HG03565 (cell line): Measurements from ENCODE around the gene BLOC1S2.
"Not testable (repeated sequence)": the region's sequence is repeated elsewhere in the genome, so short reads cannot be mapped to it uniquely, and the experiment has no call there.

Experiments
- ATAC-seq: cut with Tn5 transposase; IDR thresholded peaks from one replicate; pipeline ENCODE4 v1.9.1; 2021; ENCODE audit warnings: mild to moderate bottlenecking, moderate library complexity; ENCODE audit not compliant: unreplicated experiment

Gene BLOC1S2

GRCh38 chr10:100286051-100287033, at the start of gene BLOC1S2:
Gene BLOC1S2, minus strand, starts transcription at chr10:100286680. Its CDS starts 21 bp downstream, at chr10:100286659.
- peak; percentile 85 for ATAC-seq

- no peak for ATAC-seq
These were observed 48.3 kb upstream of the BLOC1S2 start for GRCh38 chr10:100334762-100335161.

DNA sequence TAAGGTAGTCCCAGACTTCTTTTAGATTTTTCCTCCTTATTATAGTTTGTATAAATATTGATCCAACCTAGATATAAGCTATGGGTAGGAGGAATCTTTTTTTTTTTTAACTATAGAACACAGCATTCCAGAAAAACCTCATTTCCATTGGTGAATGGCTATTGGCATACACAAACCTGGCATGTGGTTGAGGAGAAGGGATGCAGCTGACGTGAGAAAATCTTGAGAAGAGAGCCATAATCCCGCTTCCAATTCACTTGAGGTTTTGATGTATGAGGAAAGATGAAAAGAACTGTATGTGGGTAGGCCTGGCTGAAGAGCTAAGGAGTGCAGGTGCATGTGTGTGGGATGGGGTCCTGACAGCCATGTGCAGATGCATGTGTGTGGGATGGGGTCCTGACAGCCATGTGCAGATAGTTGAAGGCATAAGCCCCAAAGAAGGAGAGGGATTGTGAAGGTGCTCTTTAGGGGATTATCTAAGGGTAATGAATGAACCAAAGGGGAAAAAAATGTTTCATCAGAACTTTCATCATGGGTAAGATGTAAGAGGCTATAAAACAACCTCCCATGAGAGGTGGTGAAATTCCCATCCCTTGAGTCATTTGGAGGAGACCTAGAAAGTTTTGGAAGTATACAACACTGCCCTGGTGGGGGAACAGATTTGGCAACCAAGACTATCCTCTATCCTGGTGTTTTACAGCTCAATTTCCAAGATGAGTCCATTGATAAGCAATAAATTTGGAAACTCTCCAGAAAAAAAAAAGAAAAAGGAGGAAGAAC, 47.4 kb upstream of the BLOC1S2 start:
- no peak for ATAC-seq

- no peak for ATAC-seq
These were observed 46.6 kb upstream of the BLOC1S2 start for GRCh38 chr10:100333106-100333505.

GRCh38 chr10:100330079-100330478, 43.6 kb upstream of the BLOC1S2 start, which contains the start of gene PKD2L1:
Gene PKD2L1, minus strand, starts transcription at chr10:100330228. Its CDS starts 125 bp downstream, at chr10:100330103.
- ATAC-seq: no peak

GRCh38 chr10:100328198-100328597, 41.7 kb upstream of the BLOC1S2 start:
- no peak for ATAC-seq

GRCh38 chr10:100327718-100328009, 41.2 kb upstream of the BLOC1S2 start:
- ATAC-seq: no peak

- ATAC-seq: peak; percentile 95
These were observed 40.7 kb upstream of the BLOC1S2 start for GRCh38 chr10:100327007-100327717.

- ATAC-seq: no peak
These were observed 38.7 kb upstream of the BLOC1S2 start for GRCh38 chr10:100325158-100325557.

DNA sequence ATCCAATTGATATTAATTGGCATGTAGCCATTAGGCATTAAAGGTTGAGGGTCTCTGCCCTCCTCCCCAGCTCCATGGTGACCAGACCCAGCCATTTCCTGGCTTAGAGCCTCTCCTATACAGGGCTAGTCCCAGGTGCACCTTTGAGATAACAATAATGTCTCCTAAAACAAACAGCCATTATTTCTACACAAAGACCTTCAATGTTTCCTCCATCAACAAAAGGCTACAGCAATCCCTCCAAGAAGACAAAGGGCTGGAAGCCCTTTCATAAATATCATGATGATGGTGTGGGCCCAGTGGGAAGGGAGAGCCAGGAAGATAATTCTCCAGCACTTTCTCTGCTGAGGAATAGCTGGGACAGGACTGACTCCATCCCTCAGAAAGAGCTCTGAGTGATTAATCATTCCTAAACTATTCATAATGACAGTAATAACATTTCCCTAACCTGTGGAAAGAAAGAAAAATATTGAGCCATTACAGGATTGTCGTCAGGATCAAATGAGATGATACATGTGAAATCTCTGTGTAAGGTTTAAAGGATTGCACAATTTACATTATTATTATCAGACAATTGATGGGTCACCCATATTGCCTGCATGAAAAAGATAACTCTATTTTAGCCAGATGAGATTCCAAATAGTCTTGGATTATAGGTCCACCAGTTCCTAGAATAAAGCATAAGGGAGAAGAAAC, 33.4 kb upstream of the BLOC1S2 start:
- no peak for ATAC-seq

- no peak for ATAC-seq
These were observed 31.7 kb upstream of the BLOC1S2 start for GRCh38 chr10:100318207-100318606.

GRCh38 chr10:100315615-100316014, 29.1 kb upstream of the BLOC1S2 start:
- ATAC-seq: no peak

DNA sequence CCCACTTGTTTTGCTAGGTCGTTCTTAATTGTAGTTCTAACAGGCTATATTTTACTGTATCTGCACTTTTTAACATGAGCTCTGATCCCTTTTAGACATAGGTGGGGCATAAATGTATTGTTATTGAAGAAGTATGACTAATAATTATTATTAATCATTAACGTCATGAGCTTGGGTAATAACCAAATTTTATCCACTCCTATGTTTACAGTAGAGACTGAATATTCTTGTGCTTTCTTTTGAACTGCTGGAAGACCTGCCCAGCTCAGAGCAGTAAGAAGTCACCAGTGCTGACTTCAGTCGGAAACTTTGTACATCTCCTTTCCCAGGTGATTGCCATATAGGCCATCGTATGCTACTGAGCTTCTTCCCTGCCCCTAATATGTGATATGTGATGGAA, 24.8 kb upstream of the BLOC1S2 start:
- no peak for ATAC-seq

GRCh38 chr10:100307684-100308083, 21.2 kb upstream of the BLOC1S2 start:
- no peak for ATAC-seq

- no peak for ATAC-seq
These were observed 20.4 kb upstream of the BLOC1S2 start for GRCh38 chr10:100306861-100307260.

GRCh38 chr10:100304414-100304813, 17.9 kb upstream of the BLOC1S2 start:
- no peak for ATAC-seq

- ATAC-seq: no peak
These were observed 17.3 kb upstream of the BLOC1S2 start for GRCh38 chr10:100303724-100304319.

DNA sequence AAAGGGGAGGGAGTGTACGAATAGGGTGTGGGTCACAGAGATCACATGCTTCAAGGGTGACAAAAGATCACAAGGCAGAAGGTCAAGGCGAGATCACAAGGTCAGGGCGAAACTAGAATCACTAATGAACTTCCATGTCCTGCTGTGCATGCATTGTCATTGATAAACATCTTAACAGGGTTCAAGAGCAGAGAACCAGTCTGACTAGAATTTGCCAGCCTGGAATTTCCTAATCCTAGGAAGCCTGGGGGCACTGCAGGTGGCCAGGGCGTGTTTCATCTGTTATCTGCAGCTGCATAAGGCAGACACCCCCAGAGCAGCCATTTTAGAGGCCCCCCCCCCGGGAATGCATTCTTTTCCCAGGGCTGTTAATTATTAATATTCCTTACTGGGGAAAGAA, 14.6 kb upstream of the BLOC1S2 start:
- not testable (repeated sequence) for ATAC-seq

GRCh38 chr10:100297242-100297641, 10.8 kb upstream of the BLOC1S2 start:
- no peak for ATAC-seq

DNA sequence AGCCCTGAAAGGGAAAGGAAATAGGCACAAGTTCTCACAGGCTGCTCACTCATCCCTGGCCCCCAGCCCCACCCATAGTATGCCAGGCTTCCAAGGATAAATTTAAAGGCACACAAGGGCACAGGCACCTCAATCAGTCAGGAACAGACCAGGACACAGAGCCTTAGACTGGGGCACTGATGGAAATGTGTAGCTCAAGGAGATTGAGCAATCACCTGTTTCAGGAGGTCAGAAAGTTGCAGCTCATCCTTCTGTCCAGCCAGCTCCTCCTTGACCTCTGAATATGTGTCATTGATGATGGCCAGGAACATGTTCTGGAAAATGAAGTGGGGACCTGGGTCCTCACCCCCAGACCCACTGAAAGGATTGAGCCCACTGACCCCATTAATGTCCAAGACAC, 6.6 kb upstream of the BLOC1S2 start:
- no peak for ATAC-seq
